ENCODE measurements around the gene MAP2.

MAP2 gene

GRCh38 chr2:209600341-209601171 lies 176.7 kb downstream of the MAP2 start:
- no peak for DNase-seq

- no peak for DNase-seq
Measured at GRCh38 chr2:209601497-209601896, 177.7 kb downstream of the MAP2 start.

- no peak for DNase-seq
Measured at GRCh38 chr2:209602259-209602658, 178.4 kb downstream of the MAP2 start.

- no peak for DNase-seq
Measured at GRCh38 chr2:209609531-209609930, 185.7 kb downstream of the MAP2 start.

- no peak for DNase-seq
Measured at GRCh38 chr2:209610631-209611030, 186.8 kb downstream of the MAP2 start.

- DNase-seq, result no peak
Measured at GRCh38 chr2:209613649-209614305, 189.9 kb downstream of the MAP2 start.

- no peak for DNase-seq
Measured at GRCh38 chr2:209614690-209615369, 191.0 kb downstream of the MAP2 start.

GRCh38 chr2:209619782-209620181 lies 195.9 kb downstream of the MAP2 start:
- DNase-seq, result no peak

GRCh38 chr2:209624192-209624938 lies 200.5 kb downstream of the MAP2 start:
- no peak for DNase-seq

- DNase-seq, result no peak
Measured at GRCh38 chr2:209629597-209629996, 205.8 kb downstream of the MAP2 start.

GRCh38 chr2:209633911-209634310 lies 210.1 kb downstream of the MAP2 start:
- DNase-seq, result no peak

GRCh38 chr2:209636076-209636475 lies 212.2 kb downstream of the MAP2 start:
- DNase-seq, result no peak

- no peak for DNase-seq
Measured at GRCh38 chr2:209637293-209637692, 213.4 kb downstream of the MAP2 start.

- no peak for DNase-seq
Measured at GRCh38 chr2:209638346-209638745, 214.5 kb downstream of the MAP2 start.

- no peak for DNase-seq
Measured at GRCh38 chr2:209640358-209640757, 216.5 kb downstream of the MAP2 start.

- no peak for DNase-seq
Measured at GRCh38 chr2:209642146-209642820, 218.4 kb downstream of the MAP2 start.

GRCh38 chr2:209644842-209645241 lies 221.0 kb downstream of the MAP2 start:
- no peak for DNase-seq

- DNase-seq, result no peak
Measured at GRCh38 chr2:209648714-209649113, 224.9 kb downstream of the MAP2 start.

GRCh38 chr2:209653134-209653533 lies 229.3 kb downstream of the MAP2 start:
- no peak for DNase-seq

- no peak for DNase-seq
Measured at GRCh38 chr2:209661286-209661894, 237.5 kb downstream of the MAP2 start.

GRCh38 chr2:209662021-209662420 lies 238.2 kb downstream of the MAP2 start:
- DNase-seq, result no peak

- DNase-seq, result no peak
Measured at GRCh38 chr2:209663139-209663538, 239.3 kb downstream of the MAP2 start.
